Stimulated activated CD4-positive, alpha-beta T cell treated with anti-CD3 and anti-CD28 coated beads, Interleukin-4, amount 100 ng/mL, for 24 hours (primary cell): ENCODE results near the gene IL1B.
"Not testable (repeated sequence)": the region's sequence is repeated elsewhere in the genome, so short reads cannot be mapped to it uniquely, and the experiment has no call there.

Source experiments
- DNase-seq: peaks from one replicate; pipeline ENCODE4 v3.0.0-alpha.2; 2020

Gene IL1B

DNA sequence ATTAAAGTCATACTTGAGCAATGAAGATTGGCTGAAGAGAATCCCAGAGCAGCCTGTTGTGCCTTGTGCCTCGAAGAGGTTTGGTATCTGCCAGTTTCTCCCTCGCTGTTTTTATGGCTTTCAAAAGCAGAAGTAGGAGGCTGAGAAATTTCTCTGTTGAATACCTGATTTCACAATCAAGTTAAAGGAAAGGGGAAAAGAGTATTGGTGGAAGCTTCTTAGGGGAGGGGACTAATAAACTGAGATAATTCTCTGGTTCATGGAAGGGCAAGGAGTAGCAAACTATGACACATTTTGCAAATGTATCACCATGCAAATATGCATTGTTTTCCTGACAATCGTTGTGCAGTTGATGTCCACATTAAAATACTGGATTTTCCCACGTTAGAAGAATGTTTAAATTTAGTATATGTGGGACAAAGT is at the start of gene IL1B:
IL1B (minus strand) TSS at position 85 of the 423 bp plus-strand sequence. CDS start 550 bp downstream, outside the sequence.
- no peak for DNase-seq

DNA sequence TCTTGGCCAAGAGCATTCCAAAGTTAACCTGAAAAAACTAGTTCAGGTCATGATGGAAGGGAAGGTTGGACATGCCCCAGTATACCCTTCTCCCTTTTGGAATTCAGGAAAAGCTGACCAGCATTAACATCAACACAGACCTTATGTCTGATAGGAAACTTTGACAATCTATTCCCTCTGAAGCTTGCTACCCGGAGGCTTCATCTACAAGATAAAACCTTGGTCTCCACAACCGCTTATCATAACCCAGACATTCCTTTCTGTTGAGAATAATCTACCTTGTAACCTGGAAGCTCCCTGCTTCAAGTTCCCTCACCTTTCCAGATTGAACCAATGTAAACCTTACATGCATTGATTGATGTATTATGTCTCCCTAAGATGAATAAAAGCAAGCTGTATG is 49.7 kb upstream of the IL1B start:
- DNase-seq, result no peak

DNA sequence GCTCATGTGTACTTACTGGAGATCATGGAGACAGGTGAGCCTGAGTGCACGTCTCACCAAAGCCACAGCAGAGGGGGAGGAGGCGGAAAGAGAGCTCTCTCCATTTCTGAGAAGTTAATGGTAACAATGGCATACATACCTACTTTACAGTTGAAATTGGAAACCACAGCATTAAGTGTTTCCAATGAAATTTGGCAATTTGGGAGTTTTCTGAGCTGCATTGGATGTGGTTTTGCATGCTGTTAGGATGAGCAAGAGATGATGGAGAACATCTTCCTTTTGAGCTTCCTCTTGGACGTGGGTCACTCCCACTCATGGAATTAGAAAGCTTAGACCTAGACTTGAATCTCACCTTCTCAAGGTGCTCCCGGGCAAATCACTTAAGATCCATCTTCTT is 48.9 kb upstream of the IL1B start:
- no peak for DNase-seq

DNA sequence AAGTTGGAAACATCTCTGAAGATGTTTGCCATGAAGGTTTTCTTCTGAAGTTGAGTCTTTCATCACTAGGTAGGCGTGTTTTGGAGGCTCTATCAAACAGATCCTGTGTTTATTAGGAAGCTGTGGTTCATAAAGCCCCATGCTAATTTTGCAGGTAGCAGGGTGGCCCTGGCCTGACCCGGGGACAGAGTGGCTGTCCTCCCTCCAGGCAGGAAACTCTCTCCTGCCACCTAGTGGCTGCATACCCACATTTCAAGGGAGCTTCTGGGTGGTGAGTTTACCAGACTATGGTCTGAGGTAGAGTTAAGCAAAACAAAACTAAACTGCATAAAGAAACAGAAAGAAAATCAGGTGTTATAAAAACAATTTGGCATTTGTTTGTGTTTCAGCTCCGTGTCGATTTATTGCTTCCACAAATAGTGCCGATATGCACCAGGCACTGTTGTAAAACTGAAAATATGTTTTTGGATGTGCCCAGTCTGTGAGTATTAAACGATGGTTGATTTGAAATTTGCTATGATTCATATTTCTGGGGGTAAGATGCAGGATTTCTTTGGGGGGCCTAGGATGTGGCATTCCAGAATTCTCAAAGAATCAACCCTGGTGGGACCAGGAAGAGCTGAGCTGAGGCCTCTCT is 48.4 kb upstream of the IL1B start:
- peak; percentile 82 for DNase-seq

DNA sequence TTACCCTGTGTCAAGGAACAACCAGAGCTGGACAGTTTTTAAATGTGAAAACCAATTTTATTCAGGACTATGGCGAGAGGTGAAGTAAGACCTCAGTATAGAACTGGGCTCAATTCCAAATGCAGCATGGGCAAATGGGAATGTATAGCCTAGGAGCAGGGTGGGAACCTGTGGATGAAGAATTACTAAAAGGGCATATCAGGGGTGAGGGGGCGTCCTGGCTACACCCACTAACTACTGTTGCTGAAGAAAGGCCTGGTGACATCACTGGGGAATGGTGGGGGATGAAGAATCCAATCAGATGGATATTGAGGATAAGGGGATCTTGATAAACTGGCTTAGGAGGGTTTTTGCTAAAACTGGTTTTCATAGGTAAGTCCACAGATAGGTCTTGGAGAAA is 47.1 kb upstream of the IL1B start:
- DNase-seq, result no peak

DNA sequence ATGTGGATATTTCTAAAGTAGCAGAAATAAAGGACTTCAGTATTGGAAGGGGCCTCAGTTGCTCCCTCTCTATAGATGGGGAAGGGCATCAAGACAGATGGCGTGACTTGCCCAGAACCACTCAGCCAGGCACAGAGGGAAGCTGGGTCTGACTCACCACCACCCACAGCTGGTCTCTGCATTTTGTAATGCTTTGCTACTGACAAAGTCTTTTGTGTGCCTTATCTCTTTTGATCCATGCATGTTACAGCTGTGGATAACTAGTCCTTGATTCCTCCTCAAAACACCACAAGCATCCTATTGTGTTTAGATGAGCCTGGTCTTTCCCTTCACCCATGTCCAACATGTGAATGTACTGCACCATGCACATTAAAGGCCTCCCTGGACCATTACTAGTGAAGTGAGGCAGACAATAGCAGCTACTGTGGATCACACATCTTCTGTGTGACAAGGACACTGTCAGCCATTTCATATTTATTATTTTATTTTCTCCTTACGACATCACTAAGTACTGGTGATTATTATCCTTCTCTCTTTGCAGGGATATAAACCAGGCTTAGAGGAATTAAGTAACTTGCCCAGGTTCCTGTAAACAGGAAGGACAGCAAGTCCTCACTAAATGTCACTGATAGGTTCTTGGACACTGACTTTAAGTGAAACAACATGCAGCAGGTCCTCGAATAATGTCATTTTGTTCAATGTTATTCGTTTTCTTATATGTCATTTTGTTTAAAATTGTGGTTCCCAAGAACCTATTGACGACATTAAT is 44.8 kb upstream of the IL1B start:
- peak; percentile 35 for DNase-seq

DNA sequence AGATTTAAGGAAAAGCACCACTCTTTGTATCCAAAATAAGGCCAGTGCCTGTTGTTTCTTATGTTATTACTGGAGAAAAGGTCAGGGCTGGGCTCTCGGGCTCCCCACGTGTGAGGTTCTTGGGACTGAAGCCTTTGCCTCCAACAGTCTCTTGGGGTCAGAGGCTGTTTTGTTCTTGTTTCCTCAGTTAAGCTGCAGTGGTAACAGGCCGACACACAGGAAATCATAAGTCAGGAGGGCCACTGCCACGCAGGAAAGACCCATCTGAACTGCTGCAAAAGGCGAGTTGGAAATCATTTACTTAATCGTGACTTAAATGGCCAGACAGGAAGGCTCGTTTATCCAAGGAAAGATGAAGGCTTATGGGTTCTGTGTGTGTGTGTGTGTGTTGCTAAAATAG is 44.1 kb upstream of the IL1B start:
- no peak for DNase-seq

DNA sequence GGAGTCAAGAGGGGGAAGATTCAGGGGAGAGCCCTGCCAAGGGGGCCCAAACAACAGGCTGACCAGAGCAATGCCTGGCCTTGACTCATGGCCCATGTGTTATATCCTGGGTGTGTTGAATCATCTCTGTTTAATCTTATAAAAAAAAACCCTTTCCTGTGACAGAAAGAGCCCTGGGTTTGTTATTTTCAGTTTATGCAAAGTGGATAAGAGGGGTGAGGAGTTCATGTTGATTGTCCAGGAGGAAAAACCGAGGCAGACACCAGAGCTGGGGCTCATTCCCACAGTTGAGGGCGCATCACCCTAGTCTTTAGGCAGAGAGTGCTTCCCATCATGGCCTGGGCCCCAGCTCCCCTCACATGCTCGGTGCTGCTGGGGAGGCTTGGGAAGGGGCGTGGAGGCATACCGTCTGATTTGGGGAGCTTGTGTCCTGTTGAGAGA is 43.5 kb upstream of the IL1B start:
- no peak for DNase-seq

DNA sequence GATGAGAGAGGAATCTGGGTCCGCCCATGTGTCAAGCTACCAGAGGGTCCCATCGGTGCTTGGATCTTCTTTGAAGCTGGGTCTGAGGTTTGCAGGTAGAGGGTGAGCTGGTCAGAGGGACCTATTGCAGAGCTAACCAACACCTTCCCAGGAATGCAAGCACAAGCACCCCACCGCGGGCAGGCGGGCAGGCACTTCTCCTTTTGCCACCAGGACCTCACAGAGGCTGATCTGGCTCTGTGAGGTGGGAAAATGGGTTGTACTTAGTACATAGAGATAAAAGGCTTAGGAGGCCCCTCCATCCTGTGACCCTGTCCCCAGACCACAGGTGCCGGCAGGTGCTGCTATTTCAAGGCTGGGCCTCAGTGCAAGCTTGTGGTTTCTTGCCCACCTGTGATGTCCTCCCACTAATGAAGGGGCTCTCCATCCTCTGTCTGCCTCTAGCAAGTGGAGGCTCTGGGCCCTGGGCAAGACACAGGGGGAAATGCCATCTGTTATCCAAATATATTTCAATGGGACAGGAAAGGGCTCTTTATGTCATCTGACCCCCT is 43.0 kb upstream of the IL1B start:
- no peak for DNase-seq

DNA sequence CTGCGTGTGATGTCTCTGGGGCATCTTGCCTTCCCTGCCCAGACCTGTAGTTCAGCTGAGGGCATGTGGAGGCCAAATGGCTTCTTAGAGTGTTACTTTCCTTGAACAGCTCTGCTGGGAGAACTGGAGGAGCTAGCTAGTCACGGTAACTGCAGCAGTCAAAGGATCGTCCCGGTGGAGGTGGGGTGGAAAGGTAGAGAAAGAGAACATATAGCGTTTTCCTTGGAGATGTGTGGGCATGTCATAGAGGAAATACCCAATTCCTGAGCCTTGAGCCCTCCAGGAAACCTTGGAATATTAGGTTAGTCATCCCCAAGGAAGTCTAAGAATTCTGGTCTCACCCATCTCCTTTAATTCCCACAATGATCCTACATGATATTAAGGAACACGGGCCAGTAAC is 40.8 kb upstream of the IL1B start:
- DNase-seq, result no peak

DNA sequence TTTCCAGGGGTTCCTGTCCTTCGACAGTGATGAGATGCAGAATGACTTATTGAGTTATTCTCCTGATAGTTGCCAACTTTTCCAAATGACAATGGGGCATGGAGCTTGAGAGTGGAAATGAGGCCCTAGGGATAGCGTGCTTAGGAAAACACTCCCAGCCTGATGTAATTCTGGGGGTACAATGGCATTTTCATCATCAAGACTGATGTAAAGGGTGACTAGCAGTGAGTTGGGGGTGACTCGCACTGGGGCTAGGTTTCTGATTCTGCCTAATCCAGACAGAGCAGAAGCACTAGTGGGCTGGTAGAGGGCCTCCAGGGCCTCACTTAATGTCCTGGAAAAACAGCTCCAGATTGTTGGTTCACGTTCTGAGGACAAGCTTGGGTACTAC is 40.4 kb upstream of the IL1B start:
- no peak for DNase-seq

DNA sequence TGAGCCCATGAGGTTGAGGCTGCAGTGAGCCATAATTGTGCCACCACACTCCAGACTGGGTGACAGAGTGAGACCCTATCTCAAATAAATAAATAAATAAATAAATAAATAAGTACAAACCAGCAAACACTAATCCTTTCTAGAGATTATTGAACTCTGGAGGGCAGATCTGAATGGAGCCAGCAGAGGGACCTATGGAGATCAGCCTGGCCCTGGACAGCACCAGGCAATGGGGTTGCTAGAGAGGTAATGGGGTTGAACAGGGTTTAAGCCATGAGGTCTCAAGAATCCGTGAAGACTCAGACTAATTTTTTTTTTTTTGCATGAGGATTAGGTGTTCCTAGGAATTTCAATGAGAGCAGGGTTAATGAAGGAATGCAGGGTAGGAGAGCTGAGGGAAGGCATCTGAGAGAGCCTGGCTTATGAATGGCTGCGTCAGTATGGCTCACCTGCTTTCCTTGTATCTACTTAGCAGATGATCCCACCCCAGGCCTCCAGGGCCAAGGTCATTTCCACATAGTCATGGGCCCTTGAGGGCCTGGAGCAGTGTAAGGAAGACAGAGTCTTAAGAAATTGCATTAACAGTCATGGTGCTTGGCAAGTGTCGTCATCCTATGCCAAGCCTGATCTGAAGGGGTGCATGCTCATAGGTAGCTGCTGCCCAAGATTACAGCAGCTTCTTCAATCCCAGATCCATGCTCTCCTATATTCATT is 39.8 kb upstream of the IL1B start:
- DNase-seq, result no peak

DNA sequence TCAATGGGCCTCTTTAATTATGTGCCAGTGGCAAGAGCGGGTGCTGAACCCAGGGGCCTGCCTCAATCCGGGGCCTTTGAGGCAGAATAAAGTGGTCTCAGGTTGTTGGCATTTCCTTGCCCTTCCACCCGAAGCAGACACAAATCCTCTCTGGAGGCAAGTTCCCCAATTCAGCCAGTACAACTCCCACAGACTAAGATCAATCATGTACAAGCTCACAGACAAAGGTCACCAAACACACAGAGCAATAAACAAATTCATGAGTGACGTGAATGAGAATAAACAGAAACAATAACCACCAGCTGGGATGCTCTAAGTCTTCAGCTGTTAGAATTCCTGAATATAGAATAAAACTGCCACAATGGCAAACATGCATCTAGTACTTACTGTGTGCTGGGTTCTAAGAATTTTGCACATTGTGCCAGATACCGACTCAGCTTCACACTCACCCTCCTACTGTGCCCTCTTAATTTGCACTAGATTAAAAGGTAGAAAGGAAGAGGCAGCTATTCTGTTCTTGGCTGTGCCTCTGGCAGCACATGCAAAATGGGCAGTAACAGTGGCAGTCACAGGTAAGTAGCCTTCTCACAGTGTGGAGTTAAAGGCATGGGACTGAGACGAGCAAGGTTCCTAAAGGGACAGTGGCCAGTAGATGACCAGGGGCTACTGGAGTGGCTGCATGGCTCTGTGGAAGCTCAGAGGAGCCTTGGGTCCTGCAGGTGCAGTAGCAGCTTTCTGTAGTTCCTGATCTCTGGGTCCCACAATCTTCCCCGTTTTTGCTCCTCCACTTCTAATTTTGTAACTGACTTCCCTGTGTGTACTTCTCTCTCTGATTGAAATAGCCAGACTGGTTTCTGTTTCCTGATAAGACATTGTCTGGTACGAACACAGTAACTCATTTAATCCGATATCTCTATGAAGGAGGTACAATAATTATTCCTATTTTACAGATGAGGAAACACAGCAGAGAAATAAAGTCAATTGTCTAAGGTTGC is 34.6 kb upstream of the IL1B start:
- no peak for DNase-seq

DNA sequence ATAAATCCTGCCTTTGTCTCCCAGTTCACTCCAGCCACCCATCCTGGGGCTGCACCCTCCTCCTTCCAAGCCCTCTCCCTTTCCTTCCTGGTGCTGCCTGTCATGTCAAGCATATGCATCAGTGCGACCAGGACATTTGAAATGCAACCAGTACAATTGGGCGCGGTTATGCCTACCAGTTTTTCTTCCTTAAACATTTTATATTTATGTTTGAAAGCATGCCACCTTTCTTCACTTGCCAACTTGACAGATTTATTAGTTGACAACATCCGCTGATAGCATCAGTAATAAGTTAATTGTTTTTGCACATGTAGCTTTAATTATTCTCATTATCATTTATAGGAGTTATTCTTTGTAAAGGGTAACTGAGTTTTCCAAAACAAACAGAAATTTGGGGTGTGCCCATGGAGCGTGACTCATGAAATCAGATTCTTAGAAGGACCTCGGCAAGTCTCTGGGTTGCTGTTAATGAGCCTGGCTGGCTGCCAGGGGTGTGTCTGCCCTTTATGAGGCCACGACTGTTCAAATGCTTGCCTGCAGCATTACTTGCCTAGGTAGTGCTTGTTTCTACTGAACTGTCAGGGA is 32.8 kb upstream of the IL1B start:
- peak; percentile 13 for DNase-seq

DNA sequence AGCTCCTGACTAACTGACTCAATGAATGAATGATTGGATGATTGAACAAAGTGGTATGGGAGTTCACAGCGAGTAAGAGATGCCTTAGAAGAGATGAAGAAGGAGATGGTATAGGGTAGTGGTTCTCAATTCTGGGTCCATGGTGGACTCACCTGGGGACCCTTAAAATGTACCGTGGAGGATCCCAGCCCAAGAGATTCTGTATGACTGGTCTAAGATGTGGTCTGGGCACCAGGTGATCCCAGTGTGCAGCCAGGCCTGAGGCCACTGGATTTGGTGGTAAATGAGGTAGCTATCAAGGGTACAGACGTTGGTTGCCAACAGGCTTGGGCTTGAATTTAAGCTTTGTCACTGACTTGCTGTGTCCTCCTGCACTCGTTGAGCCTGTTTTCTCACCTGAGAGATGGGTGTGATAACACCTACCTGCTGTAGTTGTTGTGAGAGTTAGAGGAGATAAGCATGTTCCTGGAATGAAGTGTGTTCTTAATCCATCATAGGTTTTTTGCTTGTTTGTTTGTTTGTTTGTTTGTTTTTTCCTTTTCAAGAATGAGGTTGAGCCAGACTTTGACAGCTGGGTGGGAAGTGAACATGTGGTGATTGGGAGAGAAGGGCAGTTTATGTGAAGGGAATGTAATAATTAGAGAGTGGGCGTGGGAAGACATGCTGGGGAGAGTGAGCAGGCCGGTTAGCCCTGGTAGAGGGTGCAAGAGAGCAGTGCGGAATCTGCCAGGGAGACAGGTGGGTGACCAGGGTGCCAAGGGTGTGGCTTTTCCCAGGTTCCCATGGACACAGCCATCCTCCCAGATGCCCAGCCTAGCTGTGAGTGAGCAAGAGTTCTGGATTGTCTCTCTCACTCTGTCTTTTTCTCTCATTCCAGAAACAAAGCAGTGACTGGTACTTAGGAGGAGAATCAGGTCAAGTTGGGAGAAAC is 31.4 kb upstream of the IL1B start:
- DNase-seq, result no peak

DNA sequence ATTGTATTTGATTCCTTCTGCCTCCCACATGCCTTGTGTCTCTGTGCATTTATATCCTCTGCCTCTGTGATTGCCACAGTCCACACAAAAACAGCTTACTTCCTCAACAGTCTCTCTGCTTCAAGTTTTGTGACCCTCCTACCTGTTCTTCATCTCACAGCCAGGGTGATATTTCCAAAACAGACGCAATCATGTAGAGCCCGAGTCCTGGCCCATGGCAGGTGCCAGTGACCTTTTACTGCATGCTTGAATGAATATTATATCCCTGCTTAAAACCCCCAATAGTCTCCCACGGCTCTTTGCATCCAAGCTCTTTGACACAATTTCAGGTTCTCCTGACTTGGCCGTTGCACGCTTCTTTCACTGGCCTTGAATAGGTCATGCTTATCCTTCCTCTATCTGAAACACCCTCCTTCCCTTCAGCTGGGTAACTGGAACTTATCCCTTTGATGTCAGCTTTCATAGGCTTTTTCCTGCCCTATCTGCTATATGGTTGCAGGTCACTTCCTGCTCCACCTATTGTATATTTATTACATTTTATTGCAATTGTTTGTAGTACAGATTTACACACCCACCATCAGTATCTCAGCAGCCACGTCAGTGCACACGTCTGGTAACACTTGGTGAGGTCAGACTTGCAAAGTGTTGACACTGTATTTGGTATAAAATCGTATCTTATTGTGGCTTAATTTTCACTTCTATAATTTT is 29.7 kb upstream of the IL1B start:
- no peak for DNase-seq

DNA sequence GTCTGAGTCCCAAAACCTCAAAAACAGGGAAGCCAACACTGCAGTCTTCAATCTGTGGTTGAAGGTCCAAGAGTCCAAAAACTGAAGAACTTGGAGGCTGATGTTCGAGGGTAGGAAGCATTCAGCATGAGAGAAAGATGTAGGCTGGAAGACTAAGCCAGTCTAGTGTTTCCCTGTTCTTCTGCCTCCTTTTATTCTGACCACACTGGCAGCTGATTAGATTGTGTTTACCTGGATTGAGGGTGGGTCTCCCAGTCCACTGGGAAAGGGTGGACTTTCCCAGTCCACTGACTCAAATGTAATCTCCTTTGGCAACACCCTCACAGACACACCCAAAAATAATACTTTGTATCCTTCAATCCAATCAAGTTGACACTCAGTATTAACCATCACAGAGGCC is 27.5 kb upstream of the IL1B start:
- no peak for DNase-seq

DNA sequence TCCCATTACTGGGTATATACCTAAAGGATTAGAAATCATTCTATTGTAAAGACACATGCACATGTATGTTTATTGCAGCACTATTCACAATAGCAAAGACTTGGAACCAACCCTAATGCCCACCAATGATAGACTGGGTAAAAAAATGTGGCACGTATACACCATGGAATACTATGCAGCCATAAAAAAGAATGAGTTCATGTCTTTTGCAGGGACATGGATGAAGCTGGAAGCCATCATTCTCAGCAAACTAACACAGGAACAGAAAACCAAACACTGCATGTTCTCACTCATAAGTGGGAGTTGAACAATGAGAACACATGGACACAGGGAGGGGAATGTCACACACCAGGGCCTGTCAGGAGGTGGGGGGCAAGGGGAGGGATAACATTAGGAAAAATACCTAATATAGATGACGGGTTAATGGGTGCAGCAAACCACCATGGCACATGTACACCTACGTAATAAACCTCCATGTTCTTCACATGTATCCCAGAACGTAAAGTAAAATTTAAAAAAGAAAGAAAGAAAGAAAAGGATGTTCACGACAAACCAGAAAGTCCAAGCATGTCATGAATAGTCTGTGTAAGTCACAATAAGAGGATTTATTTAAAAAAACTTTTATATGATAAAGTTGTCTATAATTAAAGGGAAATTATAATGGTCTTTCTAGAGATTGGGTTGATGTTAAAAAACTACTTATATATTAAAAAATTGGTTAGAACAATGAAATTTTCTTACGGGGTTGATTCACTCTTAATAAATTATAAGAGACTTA is 23.0 kb upstream of the IL1B start:
- DNase-seq, result not testable (repeated sequence)

DNA sequence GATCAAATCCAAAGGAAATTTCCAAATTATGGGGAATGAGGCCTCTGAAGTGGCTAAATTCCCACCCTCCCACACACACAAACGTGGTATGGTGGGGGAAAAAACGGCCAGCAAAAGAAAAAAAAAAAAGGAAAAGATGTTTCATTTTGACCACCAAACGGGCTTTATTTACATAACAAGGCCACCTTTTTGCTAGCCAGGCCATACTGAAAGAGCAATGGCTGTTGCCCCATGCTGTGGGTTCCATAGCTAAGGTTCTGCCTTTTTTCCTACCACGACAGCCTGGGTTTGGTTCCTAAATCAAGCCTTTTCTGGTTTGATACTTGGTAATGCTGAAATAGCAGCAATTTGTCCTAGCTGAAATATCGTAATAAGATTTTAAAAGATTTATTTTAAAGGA is 14.0 kb upstream of the IL1B start:
- no peak for DNase-seq
